ENCODE measurements around the gene TXLNG. TPM values are rescaled to one million over a fixed set of nuclear protein-coding genes. Genes with fewer than 3 reads are reported as not detected.

Gene TXLNG
- total and polyA plus RNA-seq, 2 donors (not counting 1 experiment from before 2014, with no cell fraction given): 9.0 to 18.0 TPM

GRCh38 chrX:16804923-16805464, 18.7 kb downstream of the TXLNG start:
- H3K79me2 ChIP-seq (ENCODE audit: control insufficient read depth, insufficient read depth, low read length): peaks cover 6% of the 10 kb centered on the region
- H2AFZ ChIP-seq (ENCODE audit: low read length): no peak overlapping the region
- no peak overlapping the region for H3K27ac ChIP-seq (ENCODE audit: insufficient read depth, low read length)
- H3K27me3 ChIP-seq (ENCODE audit: control insufficient read depth, insufficient read depth, low read length): no peaks in the 10 kb centered on the region
- peaks cover 4% of the 10 kb centered on the region for H3K4me1 ChIP-seq (ENCODE audit: control insufficient read depth, extremely low read depth, insufficient read depth, low read length)
- no peaks in the 10 kb centered on the region for H4K20me1 ChIP-seq (ENCODE audit: control insufficient read depth, extremely low read depth, insufficient read depth, low read length)
- no peak for DNase-seq (ENCODE audit: low read depth in 2 of 2)
- TF ChIP-seq CTCF (conservative IDR thresholded peaks at IDR 0.05 in 1 of 2, IDR thresholded peaks at IDR 0.05 in 1 of 2; ENCODE audit: low read depth in 1 of 2, low read length in 2 of 2) (no peak), EZH2 (IDR thresholded peaks at IDR 0.05; ENCODE audit: low read length, missing control alignments) (no peak)
- H3K4me3 ChIP-seq (replicated peaks in 1 of 4; ENCODE audit: control extremely low read depth in 1 of 4, insufficient read depth in 1 of 4, low read depth in 3 of 4, low read length in 4 of 4): no peak overlapping the region
- H3K4me2 ChIP-seq (ENCODE audit: extremely low read depth, insufficient read depth, low read length): no peak overlapping the region
- H3K9ac ChIP-seq (ENCODE audit: insufficient read depth, low read length): no peak overlapping the region
- H3K9me3 ChIP-seq (ENCODE audit: control insufficient read depth, insufficient read depth, low read depth, low read length): no peaks in the 10 kb centered on the region
- no peaks in the 10 kb centered on the region for H3K36me3 ChIP-seq (ENCODE audit: control insufficient read depth, insufficient read depth, low read length)

GRCh38 chrX:16807548-16807947, 21.3 kb downstream of the TXLNG start:
- no peak overlapping the region for H2AFZ ChIP-seq (ENCODE audit: low read length)
- peak; percentile 11 to 23 for DNase-seq (ENCODE audit: low read depth in 2 of 2)
- H4K20me1 ChIP-seq (ENCODE audit: control insufficient read depth, extremely low read depth, insufficient read depth, low read length): no peaks in the 10 kb centered on the region
- H3K36me3 ChIP-seq (ENCODE audit: control insufficient read depth, insufficient read depth, low read length): no peaks in the 10 kb centered on the region
- no peak overlapping the region for H3K9ac ChIP-seq (ENCODE audit: insufficient read depth, low read length)
- peak overlapping the region; percentile 34 for H3K27ac ChIP-seq (ENCODE audit: insufficient read depth, low read length)
- H3K4me2 ChIP-seq (ENCODE audit: extremely low read depth, insufficient read depth, low read length): peak overlapping the region; percentile 75
- no peaks in the 10 kb centered on the region for H3K9me3 ChIP-seq (ENCODE audit: control insufficient read depth, insufficient read depth, low read depth, low read length)
- TF ChIP-seq CTCF (conservative IDR thresholded peaks at IDR 0.05 in 1 of 2, IDR thresholded peaks at IDR 0.05 in 1 of 2; ENCODE audit: low read depth in 1 of 2, low read length in 2 of 2): no peak
- no peak for TF ChIP-seq EZH2 (IDR thresholded peaks at IDR 0.05; ENCODE audit: low read length, missing control alignments)
- peak overlapping the region; percentile 29 to 71 (median 41) for H3K4me3 ChIP-seq (replicated peaks in 1 of 4; ENCODE audit: control extremely low read depth in 1 of 4, insufficient read depth in 1 of 4, low read depth in 3 of 4, low read length in 4 of 4)
- H3K79me2 ChIP-seq (ENCODE audit: control insufficient read depth, insufficient read depth, low read length): peaks cover 6% of the 10 kb centered on the region
- H3K4me1 ChIP-seq (ENCODE audit: control insufficient read depth, extremely low read depth, insufficient read depth, low read length): peaks cover 4% of the 10 kb centered on the region
- no peaks in the 10 kb centered on the region for H3K27me3 ChIP-seq (ENCODE audit: control insufficient read depth, insufficient read depth, low read length)

- no peaks in the 10 kb centered on the region for H3K27me3 ChIP-seq (ENCODE audit: control insufficient read depth, insufficient read depth, low read length)
- peak overlapping the region; percentile 75 for H3K4me2 ChIP-seq (ENCODE audit: extremely low read depth, insufficient read depth, low read length)
- H3K4me1 ChIP-seq (ENCODE audit: control insufficient read depth, extremely low read depth, insufficient read depth, low read length): peaks cover 4% of the 10 kb centered on the region
- H3K79me2 ChIP-seq (ENCODE audit: control insufficient read depth, insufficient read depth, low read length): peaks cover 6% of the 10 kb centered on the region
- peak; percentile 33 to 84 for DNase-seq (ENCODE audit: low read depth in 2 of 2)
- H4K20me1 ChIP-seq (ENCODE audit: control insufficient read depth, extremely low read depth, insufficient read depth, low read length): no peaks in the 10 kb centered on the region
- peak overlapping the region; percentile 29 to 71 (median 41) for H3K4me3 ChIP-seq (replicated peaks in 1 of 4; ENCODE audit: control extremely low read depth in 1 of 4, insufficient read depth in 1 of 4, low read depth in 3 of 4, low read length in 4 of 4)
- H2AFZ ChIP-seq (ENCODE audit: low read length): no peak overlapping the region
- TF ChIP-seq EZH2 (IDR thresholded peaks at IDR 0.05; ENCODE audit: low read length, missing control alignments): no peak
- TF ChIP-seq CTCF (conservative IDR thresholded peaks at IDR 0.05 in 1 of 2, IDR thresholded peaks at IDR 0.05 in 1 of 2; ENCODE audit: low read depth in 1 of 2, low read length in 2 of 2): no peak
- peak overlapping the region; percentile 34 for H3K27ac ChIP-seq (ENCODE audit: insufficient read depth, low read length)
- no peaks in the 10 kb centered on the region for H3K9me3 ChIP-seq (ENCODE audit: control insufficient read depth, insufficient read depth, low read depth, low read length)
- no peak overlapping the region for H3K9ac ChIP-seq (ENCODE audit: insufficient read depth, low read length)
- H3K36me3 ChIP-seq (ENCODE audit: control insufficient read depth, insufficient read depth, low read length): no peaks in the 10 kb centered on the region
Observed at GRCh38 chrX:16807976-16808542, 21.8 kb downstream of the TXLNG start.

Data from fibroblast of lung (primary cell).